HG02759 (cell line): ENCODE data around the gene PAK1.

Source experiments
- ATAC-seq: cut with Tn5 transposase; IDR thresholded peaks from one replicate; pipeline ENCODE4 v1.9.1; 2021; ENCODE audit warnings: mild to moderate bottlenecking, moderate library complexity; ENCODE audit not compliant: unreplicated experiment

Gene PAK1

GRCh38 chr11:77375107-77375506 is 98.8 kb downstream of the PAK1 start:
- no peak for ATAC-seq

DNA sequence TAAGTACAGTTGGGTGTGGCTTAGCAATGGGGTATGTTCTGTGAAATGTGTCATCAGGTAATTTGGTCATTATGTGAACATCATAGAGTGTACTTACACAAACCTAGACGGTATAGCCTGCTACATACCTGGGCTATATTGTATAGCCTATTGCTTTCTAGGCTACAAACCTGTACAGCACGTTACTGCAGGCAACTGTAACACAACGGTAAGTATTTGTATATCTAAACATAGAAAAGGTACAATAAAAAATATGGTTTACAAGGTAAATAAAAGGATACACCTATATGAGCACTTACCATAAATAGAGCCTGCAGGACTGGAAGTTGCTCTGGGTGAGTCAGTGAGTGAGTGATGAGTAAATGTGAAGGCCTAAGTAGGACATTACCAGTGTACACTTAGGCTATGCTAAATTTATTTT is 99.3 kb downstream of the PAK1 start:
- no peak for ATAC-seq

GRCh38 chr11:77374108-77374507 is 99.8 kb downstream of the PAK1 start:
- ATAC-seq: no peak

- no peak for ATAC-seq
Measured at GRCh38 chr11:77372726-77373125, 101.2 kb downstream of the PAK1 start.

DNA sequence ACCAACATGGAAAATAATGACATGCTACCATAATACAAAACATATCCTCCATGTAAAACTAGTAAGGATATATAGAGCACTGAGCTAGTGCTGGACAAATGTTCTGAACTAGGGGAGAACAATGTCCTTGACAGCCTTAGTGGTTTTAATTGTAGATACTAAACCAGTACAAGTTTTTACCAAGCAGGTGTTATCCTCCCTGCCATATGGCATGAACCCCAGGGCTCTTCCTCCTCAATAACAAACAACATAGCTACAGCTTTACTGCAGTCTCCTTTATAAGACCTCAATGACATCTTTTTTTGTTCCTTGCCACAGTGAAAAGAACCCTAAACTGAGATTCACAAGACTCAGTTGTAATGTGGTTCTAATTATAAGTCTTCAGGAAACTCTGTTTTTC is 102.2 kb downstream of the PAK1 start:
- no peak for ATAC-seq

- ATAC-seq: no peak
Measured at GRCh38 chr11:77370217-77370616, 103.7 kb downstream of the PAK1 start.

DNA sequence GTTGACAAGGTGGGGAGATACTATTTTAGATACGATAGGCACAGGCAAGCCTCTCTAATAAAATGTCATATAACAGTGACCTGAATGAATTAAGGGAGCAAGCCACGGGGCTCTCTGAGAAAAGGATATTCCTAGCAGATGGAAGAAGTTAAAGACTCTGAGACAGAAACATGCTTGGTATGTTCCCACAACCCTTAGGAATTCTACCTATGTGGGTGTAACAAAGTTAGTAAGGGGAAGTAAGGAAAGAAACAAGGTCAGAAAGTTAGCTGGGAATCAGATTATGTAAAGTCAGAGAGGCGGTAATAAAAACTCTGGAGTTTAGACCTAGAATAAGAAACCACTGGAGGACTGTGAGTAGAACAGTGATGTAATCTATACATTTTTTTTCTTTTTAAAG is 112.7 kb downstream of the PAK1 start:
- no peak for ATAC-seq

- no peak for ATAC-seq
Measured at GRCh38 chr11:77359481-77359880, 114.4 kb downstream of the PAK1 start.

GRCh38 chr11:77353131-77353530 is 120.8 kb downstream of the PAK1 start:
- no peak for ATAC-seq

DNA sequence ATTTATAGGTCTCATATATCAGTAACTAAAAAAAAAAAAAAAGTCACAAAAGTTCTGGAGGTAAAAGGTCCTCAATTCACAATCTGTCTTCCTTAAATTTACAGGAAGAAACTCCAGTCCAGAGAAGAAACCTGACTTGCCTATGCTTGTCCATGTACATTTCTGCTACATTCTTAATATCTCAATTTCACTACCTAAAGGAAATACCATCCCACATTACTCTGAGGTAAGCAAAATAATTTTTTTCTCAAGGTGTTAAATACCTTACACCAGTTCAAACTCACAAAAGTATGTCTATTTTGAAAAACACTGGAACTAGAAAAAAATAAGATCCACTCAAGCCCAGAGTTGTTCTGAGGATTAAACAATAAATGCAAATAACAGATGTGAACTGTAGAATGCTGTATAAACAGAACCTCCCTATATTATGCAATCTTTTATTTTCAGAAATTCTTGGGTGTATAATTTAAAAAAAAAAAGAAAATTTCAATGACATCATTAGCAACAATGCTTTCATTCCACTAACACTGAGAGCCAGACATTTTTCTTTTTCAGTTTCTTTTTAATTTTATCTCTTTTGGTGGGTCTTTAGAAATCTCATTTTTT is 122.5 kb downstream of the PAK1 start:
- ATAC-seq: no peak

DNA sequence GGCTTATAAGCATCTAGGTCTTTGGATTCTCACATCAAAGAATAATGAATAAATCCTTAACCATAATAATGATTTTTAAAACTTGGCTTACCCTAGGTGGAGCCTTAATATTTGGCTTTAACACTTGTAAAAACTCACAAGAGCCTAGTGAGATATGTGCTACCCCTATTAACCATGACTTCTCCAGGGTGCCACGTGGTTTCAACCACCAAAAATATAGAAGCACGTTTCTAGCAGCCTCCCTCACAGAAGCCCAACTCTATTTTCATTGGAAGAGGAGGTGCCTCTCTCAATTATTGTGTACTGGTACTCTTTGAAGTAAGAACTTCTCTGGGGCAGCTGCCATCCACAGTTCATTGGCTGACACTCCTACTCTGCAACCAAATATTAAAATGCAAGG is 125.9 kb downstream of the PAK1 start:
- no peak for ATAC-seq

DNA sequence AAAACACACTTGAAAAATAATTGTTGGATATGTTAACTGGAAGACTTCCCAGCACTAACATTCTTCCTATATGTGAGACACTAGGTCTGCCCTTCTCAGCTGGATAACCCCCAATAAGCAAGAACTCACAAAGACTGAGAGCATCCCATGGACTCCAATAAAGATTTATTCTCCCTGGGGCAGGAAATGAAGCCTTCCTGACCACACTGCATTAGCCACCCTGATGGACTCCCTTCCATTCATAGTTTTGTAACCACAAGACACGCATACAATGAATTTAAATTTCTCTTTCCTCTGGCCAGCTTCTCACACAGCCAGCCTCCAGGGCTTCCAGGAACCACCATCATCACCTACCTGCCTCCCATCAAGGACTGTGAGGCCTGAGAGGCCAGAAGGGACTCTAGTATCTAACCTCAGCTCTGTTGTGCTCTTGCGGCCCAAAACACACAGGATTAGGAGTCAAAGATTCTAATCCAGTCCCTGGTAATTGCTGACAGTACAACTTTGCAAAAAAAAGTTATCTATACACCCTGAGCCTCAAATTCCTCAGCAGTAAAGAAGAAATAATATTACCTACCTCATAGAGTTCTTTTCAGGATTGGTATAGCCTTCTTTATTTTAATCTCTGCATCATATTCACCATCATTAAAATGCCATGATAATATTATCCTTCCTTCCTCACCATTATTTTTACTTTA is 126.8 kb downstream of the PAK1 start:
- no peak for ATAC-seq

DNA sequence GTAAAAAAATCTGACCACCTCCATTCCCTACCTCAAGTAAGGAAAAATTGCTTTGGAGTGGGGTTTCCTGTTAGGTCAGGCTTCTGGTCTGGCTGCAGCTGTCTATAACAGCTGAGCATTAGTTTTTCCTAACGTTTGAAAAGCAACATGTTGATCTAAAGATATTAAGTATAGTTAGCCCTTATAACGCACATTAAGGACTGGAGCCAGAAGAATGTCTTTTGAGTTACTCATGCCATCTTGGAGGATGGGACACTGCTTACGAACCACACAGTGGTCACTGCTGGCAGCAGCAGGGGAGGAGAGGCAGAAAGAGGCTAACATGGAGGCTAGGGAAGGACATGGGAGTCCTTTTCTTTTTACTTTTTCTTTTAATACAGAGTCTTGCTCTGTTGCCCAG is 128.3 kb downstream of the PAK1 start:
- ATAC-seq: no peak

- no peak for ATAC-seq
Measured at GRCh38 chr11:77340501-77340900, 133.4 kb downstream of the PAK1 start.

- no peak for ATAC-seq
Measured at GRCh38 chr11:77332259-77332658, 141.6 kb downstream of the PAK1 start.

- no peak for ATAC-seq
Measured at GRCh38 chr11:77325159-77325558, 148.7 kb downstream of the PAK1 start.

DNA sequence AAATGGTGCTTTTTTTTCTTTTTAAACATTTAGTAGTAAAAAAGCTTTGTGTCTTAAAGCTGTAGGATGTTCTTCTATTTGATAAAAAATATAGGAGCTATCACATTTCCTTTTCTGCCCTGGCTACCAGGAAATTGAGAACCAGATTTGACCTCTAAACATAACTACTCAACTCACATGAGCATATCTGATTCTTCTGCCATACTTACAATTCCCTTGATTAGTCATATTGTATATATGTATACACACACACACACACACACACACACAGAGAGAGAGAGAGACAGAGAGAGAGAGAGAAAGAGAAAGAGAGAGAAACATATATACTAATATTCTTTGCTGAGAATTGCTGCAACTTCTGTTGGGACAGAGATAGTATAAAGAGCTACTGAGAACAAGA is 149.4 kb downstream of the PAK1 start:
- ATAC-seq: no peak

DNA sequence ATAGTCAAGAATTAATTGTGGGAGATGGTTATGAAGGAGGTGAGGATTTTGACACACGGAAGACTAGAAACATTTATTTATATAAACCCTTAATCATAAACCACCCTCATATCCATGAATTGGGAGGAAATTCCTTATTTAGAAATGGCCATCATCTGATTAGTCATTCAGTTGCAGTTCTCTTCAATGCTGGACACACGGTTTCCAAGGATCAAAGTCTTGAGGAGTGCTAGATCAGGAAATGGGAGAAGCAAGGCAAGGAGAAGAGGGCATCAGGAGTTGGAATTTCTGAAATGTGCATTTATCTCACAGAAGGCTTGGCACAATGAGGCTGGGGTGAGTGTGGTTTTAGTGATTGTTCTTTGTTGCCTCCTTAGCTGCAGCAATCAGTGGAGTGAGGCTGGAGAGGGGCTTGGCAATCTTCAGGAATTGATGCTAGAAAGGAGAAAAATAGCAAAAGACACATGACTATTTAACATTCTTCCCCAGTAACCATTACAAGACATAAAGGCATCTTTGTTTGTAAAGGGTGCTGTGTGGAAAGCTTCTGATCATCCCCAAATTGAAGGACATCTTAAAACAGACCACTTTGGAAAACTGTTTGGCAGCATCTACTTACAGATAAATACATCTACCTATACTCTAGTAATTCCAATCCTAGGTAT is 150.8 kb downstream of the PAK1 start:
- ATAC-seq: no peak

DNA sequence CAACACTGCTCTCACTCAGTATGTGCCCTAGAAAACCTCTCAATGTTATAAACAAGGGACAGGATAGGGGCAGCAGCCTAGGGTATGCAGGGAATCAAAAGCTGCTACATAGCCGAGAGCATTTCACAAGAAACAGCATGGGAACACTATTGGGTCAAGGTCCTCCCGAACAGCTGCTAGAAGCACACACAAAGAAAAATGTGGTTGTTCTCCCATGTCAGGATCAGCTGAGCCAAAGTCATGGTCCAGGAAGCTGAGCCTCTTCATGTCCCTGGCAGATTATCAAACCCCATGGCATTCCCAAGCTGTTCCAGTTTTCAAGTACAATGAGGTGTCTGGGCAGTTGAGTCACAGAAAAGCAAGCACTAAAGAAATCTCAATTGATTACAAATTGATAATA is 151.4 kb downstream of the PAK1 start:
- ATAC-seq: no peak

GRCh38 chr11:77320351-77320750 is 153.5 kb downstream of the PAK1 start:
- ATAC-seq: no peak

GRCh38 chr11:77318600-77318999 is 155.3 kb downstream of the PAK1 start:
- no peak for ATAC-seq

- no peak for ATAC-seq
Measured at GRCh38 chr11:77316733-77317342, 157.1 kb downstream of the PAK1 start.
